Measurements from ENCODE around the gene SLC38A8.

DNA sequence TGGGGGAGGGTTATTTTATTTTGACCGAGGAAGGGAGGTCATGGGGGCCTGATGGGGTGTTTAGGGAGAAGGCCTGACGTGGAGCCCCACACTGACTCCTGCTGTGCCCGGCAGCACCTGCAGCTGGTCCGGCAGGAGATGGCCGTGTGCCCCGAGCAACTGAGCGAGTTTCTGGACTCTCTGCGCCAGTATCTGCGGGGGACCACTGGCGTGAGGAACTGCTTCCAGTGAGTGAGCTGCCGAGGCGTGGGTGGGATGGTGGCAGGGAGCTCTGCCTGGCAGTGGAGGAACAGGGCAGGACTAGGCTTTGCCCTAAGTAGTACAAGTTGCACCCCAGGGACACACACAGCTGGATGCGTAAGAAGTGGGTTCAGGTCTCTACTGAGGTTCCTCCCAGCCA, 44.5 kb downstream of the SLC38A8 start:
- TF ChIP-seq EZH2 (IDR thresholded peaks at IDR 0.05; ENCODE audit: borderline replicate concordance) (no peak), EZH2phosphoT487 (IDR thresholded peaks at IDR 0.05; ENCODE audit: low read depth, severe bottlenecking, unreplicated experiment) (no peak)
- TF ChIP-seq, protein P1, sequence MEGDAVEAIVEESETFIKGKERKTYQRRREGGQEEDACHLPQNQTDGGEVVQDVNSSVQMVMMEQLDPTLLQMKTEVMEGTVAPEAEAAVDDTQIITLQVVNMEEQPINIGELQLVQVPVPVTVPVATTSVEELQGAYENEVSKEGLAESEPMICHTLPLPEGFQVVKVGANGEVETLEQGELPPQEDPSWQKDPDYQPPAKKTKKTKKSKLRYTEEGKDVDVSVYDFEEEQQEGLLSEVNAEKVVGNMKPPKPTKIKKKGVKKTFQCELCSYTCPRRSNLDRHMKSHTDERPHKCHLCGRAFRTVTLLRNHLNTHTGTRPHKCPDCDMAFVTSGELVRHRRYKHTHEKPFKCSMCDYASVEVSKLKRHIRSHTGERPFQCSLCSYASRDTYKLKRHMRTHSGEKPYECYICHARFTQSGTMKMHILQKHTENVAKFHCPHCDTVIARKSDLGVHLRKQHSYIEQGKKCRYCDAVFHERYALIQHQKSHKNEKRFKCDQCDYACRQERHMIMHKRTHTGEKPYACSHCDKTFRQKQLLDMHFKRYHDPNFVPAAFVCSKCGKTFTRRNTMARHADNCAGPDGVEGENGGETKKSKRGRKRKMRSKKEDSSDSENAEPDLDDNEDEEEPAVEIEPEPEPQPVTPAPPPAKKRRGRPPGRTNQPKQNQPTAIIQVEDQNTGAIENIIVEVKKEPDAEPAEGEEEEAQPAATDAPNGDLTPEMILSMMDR (IDR thresholded peaks at IDR 0.05; ENCODE audit: poor library complexity), result no peak

Data from hepatocyte (in vitro differentiated cells).